Astrocyte of the spinal cord (primary cell): ENCODE data around the gene ZNF428.

Source experiments
- DNase-seq: peaks from one replicate; pipeline ENCODE4 v3.0.0; 2011; ENCODE audit warnings: low read depth, low spot score
- H3K4me3 ChIP-seq: 2 replicates; pipeline ENCODE4 v1.5.1; 2011; ENCODE audit warnings: low read depth, mild to moderate bottlenecking, low read length, moderate library complexity
- in situ Hi-C: cut with HindIII; loops from 2 replicates; pipeline ENCODE4 v1.10.0; 2017; ENCODE audit warnings: low sequenced_read_pairs
- TF ChIP-seq, protein P1 (sequence below): IDR thresholded peaks from 2 replicates; pipeline ENCODE4 v1.5.1; 2012; ENCODE audit warnings: low read depth, mild to moderate bottlenecking, low read length, inconsistent platforms

Gene ZNF428

DNA sequence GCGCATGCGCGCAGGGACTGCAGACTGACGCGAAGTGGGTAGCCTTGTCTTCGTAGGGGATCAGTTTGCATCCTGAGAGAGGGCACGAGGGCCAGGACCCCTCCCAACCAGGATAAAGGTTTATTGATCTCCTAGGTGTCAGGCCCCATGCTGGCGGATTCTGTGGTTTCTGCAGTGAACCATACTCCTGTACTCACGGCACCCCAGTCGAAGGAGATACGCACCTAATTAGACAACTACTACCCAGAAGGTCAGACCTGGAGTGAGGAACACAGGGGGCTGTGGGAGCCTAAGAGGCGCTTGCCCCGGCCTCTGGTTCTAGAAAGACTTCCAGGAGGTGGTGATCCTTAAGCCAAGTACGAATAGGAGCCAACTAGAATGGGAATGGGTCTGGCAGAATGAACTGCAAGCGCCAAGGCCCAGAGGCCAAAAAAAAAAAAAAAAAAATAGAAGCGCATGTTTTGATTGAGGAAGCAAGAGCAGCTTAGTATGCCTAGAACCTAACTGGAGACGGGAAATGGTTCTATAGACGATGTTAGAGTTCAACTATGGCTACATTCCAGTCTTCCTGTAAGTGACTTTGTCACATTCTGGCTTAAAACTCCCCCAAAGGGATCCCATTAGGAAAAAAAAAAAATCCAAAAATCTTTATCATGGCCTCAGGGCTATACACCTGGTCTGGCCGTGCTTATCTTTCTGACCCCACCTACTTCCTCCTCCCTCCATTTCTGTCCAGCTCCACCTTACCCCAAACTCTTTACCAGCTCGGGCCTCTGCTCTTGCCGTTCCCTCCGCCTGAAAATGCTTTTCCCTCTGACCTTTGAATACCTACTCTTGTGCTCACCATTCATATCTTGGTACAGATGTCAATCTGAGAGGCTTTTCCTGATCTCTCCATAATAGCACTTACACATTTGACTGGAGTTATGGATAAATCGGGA, 902 bp upstream of the ZNF428 start:
- in situ Hi-C loops, result no loop called here
- DNase-seq, result no peak

DNA sequence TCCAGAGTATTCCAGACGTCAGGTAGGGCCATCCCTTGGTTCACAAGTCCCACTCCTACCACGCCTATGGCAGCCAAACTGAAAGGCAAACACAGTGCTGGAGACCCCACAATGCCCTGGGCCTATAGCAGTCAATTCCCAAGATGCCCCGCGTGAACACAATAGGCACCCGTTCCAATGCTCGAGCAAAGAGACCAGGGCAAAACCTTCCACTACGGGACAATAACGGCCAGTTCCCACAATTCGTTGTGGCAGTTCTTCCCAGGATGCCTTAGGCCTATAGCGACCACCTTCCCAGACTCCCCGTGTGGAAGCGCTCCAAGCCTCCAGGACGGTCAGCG, 538 bp downstream of the ZNF428 start:
- TF ChIP-seq, protein P1, sequence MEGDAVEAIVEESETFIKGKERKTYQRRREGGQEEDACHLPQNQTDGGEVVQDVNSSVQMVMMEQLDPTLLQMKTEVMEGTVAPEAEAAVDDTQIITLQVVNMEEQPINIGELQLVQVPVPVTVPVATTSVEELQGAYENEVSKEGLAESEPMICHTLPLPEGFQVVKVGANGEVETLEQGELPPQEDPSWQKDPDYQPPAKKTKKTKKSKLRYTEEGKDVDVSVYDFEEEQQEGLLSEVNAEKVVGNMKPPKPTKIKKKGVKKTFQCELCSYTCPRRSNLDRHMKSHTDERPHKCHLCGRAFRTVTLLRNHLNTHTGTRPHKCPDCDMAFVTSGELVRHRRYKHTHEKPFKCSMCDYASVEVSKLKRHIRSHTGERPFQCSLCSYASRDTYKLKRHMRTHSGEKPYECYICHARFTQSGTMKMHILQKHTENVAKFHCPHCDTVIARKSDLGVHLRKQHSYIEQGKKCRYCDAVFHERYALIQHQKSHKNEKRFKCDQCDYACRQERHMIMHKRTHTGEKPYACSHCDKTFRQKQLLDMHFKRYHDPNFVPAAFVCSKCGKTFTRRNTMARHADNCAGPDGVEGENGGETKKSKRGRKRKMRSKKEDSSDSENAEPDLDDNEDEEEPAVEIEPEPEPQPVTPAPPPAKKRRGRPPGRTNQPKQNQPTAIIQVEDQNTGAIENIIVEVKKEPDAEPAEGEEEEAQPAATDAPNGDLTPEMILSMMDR, result no peak
- DNase-seq, result no peak
- H3K4me3 ChIP-seq, result peak overlapping the region; percentile 79
- in situ Hi-C loops, result no loop called here

More for the DNA sequence above, 902 bp upstream of the ZNF428 start:
- TF ChIP-seq, protein P1, result no peak
- peak overlapping the region; percentile 79 for H3K4me3 ChIP-seq

DNA sequence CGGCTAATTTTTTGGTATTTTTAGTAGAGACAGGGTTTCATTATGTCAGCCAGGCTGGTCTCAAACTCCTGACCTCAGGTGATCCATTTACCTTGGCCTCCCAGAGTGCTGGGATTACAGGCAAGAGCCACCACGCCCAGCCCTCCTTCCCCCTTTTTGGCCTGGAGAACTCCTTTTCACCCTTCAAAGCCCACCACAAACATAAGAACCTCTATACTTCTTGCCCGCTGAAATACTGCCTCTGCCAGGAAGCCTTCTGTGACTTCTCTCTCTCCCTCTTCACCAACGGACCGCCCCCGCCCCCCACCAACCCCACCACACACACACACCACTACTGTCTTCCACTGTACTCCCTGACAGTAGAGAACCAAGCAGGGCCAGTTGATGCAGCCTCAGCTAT, 2.5 kb downstream of the ZNF428 start:
- TF ChIP-seq, protein P1, result no peak
- in situ Hi-C loops, result no loop called here
- DNase-seq, result no peak
- no peak overlapping the region for H3K4me3 ChIP-seq

DNA sequence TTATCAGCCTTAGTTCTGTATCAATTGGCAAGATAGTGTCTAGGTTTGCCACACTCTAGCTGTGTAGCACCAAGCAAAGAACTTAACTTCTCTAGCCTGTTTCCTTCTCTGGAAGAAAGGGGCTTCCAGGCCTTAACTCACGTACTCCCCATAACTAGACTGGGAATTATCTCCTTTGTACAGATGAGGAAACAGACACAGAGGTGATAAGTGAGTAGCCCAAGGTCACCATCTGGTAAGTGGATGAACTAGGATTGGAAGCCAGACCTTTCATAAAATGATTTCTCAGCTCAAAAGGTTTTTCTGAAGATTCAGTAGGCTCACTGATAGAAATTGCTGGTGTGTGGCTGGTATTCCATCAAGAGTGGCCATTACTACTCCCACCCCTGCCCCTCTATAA, 3.1 kb downstream of the ZNF428 start:
- TF ChIP-seq, protein P1, result no peak
- no peak for DNase-seq
- in situ Hi-C loops, result no loop called here
- H3K4me3 ChIP-seq, result no peak overlapping the region

DNA sequence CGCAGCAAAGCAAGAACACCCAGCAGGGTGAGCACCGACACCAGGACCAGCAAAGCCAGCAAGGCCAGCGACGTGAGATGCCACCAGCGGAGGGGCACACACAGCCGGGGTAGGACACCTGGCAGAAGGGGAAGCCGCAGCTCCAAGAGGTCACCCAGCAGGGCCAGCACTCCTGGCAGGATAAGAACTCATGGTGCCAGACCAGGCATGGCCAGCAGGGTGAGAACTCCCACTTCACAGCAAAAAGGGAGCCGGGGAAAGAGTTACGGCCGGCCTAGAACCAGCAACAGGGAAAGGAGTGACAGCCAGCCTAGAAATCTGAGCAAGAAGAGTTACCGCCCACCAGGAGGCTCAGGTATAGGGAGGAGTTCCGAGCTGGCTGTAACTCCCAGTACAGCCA, 7.1 kb downstream of the ZNF428 start:
- TF ChIP-seq, protein P1, result no peak
- no peak overlapping the region for H3K4me3 ChIP-seq
- DNase-seq, result no peak
- in situ Hi-C loops, result no loop called here

DNA sequence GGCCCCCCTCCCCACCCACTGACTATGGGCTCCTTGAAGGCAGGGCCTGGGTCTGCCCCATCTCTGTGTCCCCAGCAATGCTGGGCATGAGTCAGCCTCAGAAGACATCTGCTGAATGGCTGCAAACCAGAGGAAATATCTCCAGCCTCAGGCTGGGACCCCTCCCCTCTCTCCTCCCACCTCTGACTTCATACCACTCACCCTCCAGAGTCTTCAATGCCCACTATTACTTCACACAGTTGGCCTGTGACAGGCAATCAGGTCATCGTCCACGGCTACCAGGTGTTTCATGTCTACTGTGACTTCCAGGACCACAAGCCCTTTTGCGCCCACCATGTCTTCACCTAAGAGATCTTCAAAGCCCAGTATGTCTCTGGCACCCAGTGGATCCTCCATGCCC, 7.6 kb downstream of the ZNF428 start, which contains the start of gene SRRM5:
Gene SRRM5, plus strand, starts transcription at position 301 of the 400 bp plus-strand sequence. Its CDS starts 34 bp downstream, at position 335.
- DNase-seq, result no peak
- in situ Hi-C loops, result no loop called here
- TF ChIP-seq, protein P1, result no peak
- no peak within 1 kb of the TSS for H3K4me3 ChIP-seq
